ENCODE measurements around the gene VMP1.
A peak's percentile ranks its signal among the peaks of the same experiment; 100 is the strongest.

Gene VMP1

DNA sequence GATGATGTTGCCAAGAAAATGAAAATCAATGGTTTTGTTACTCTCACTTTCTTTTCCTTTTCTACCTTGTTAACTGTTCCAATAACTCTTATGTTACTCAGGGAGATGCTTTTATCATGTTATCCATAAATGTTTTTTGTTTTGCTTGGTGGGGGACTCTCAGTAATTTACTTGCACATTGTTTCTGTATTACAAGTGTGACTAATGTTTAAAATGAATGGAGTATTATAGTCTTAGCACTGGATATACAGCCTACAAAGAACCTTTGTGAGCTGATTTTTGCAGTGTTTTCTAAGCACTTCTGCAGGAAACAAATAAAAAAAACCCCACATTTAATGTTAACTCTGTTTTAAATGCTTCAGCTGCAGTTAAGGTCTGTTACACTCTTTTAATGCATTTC, 12.1 kb downstream of the VMP1 start:
- H3K36me3 ChIP-seq (ENCODE audit: control insufficient read depth in 4 of 4, insufficient read depth in 4 of 4, low read length in 3 of 4), result peaks cover 0 to 5% (median 0%) of the 10 kb centered on the region in 4 experiments
- ChIA-PET POLR2A (no interaction called here), CTCF (interaction anchor here (1.0 to 1.7 kb wide), 2 partner anchors 8 to 140 kb away, joined by 3 to 4 read pairs; no protein-coding TSS in a partner anchor)
- H3K9me3 ChIP-seq (ENCODE audit: control extremely low read depth in 1 of 5, control insufficient read depth in 4 of 5, insufficient read depth in 2 of 5, low read depth in 1 of 5, low read length in 4 of 5), result no peaks in the 10 kb centered on the region
- peaks cover 0 to 8% (median 0%) of the 10 kb centered on the region in 4 experiments for H3K4me1 ChIP-seq (ENCODE audit: control extremely low read depth in 1 of 4, control insufficient read depth in 4 of 4, insufficient read depth in 4 of 4, low read length in 3 of 4)
- no peak overlapping the region for H3K27ac ChIP-seq (ENCODE audit: insufficient read depth in 1 of 2, low read depth in 1 of 2, low read length in 2 of 2, poor library complexity in 1 of 2, severe bottlenecking in 2 of 2)
- H3K4me3 ChIP-seq (ENCODE audit: control insufficient read depth in 1 of 7, extremely low read depth in 1 of 7, insufficient read depth in 4 of 7, low read depth in 2 of 7, low read length in 6 of 7), result no peak overlapping the region
- no peak for DNase-seq
- no peaks in the 10 kb centered on the region for H3K27me3 ChIP-seq (replicated peaks in 2 of 5; ENCODE audit: control insufficient read depth in 4 of 5, insufficient read depth in 5 of 5, low read length in 4 of 5)

DNA sequence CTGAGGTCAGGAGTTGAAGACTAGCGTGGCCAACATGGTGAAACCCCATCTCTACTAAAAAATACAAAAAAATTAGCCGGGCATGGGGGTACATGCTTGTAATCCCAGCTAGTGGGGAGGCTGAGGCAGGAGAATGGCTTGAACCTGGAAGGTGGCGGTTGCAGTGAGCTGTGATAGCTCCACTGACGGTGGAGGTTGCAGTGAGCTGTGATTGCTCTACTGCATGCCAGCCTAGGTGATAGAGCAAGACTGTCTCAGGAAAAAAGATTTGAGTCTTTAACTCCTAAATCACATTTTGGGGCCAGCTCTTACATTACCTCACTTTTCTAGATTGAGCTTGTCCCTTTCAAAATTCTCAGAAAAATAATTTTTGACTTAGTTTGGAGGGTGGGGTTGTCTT, 15.2 kb downstream of the VMP1 start:
- H3K36me3 ChIP-seq (ENCODE audit: control insufficient read depth in 4 of 4, insufficient read depth in 4 of 4, low read length in 3 of 4), result peaks cover 0 to 1% (median 0%) of the 10 kb centered on the region in 4 experiments
- no peaks in the 10 kb centered on the region for H3K27me3 ChIP-seq (replicated peaks in 2 of 5; ENCODE audit: control insufficient read depth in 4 of 5, insufficient read depth in 5 of 5, low read length in 4 of 5)
- H3K27ac ChIP-seq (ENCODE audit: insufficient read depth in 1 of 2, low read depth in 1 of 2, low read length in 2 of 2, poor library complexity in 1 of 2, severe bottlenecking in 2 of 2), result no peak overlapping the region
- 100% methylated on average over 2 of the region's 4 CpGs for WGBS (ENCODE audit: insufficient coverage)
- H3K9me3 ChIP-seq (ENCODE audit: control extremely low read depth in 1 of 5, control insufficient read depth in 4 of 5, insufficient read depth in 2 of 5, low read depth in 1 of 5, low read length in 4 of 5), result no peaks in the 10 kb centered on the region
- peaks cover 0 to 19% (median 6%) of the 10 kb centered on the region in 4 experiments for H3K4me1 ChIP-seq (ENCODE audit: control extremely low read depth in 1 of 4, control insufficient read depth in 4 of 4, insufficient read depth in 4 of 4, low read length in 3 of 4)
- ChIA-PET POLR2A (interaction anchor here (1.5 kb wide), 1 partner anchor 15 kb away, joined by 3 read pairs; the partner anchor contains the start of genes PTRH2 and VMP1), CTCF (interaction anchor here (1.7 kb wide), 1 partner anchor 26 kb away, joined by 4 read pairs; no protein-coding TSS in a partner anchor)
- DNase-seq, result no peak
- H3K4me3 ChIP-seq (ENCODE audit: control insufficient read depth in 1 of 7, extremely low read depth in 1 of 7, insufficient read depth in 4 of 7, low read depth in 2 of 7, low read length in 6 of 7), result no peak overlapping the region

DNA sequence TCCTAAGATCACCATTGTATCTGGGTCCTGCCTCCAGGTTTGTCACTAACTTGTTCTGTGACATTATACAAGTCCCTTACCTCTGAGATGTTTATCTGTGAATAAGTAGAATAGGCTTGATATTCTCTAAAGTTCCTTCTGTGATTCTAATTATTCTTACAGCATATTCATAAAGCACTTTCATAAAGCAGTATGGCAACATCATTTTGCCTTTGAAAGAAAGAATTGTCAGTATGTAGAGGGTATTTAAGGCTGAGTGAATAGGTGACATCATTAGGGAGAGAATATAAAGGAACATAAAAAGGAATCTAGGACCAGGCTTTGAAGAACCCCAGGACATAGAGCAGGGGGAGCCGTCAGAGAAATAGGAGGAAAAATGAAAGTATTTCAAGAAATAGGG, 15.6 kb downstream of the VMP1 start:
- WGBS (ENCODE audit: insufficient coverage), result 80% methylated on average over 1 of the region's 1 CpG
- Histone ChIP-seq H3K36me3 (ENCODE audit: control insufficient read depth in 4 of 4, insufficient read depth in 4 of 4, low read length in 3 of 4) (no peaks in the 10 kb centered on the region), H3K9me3 (ENCODE audit: control extremely low read depth in 1 of 5, control insufficient read depth in 4 of 5, insufficient read depth in 2 of 5, low read depth in 1 of 5, low read length in 4 of 5) (no peaks in the 10 kb centered on the region), H3K27me3 (replicated peaks in 2 of 5; ENCODE audit: control insufficient read depth in 4 of 5, insufficient read depth in 5 of 5, low read length in 4 of 5) (no peaks in the 10 kb centered on the region), H3K4me1 (ENCODE audit: control extremely low read depth in 1 of 4, control insufficient read depth in 4 of 4, insufficient read depth in 4 of 4, low read length in 3 of 4) (peaks cover 0 to 19% (median 6%) of the 10 kb centered on the region in 4 experiments), H3K27ac (ENCODE audit: insufficient read depth in 1 of 2, low read depth in 1 of 2, low read length in 2 of 2, poor library complexity in 1 of 2, severe bottlenecking in 2 of 2) (no peak overlapping the region), H3K4me3 (ENCODE audit: control insufficient read depth in 1 of 7, extremely low read depth in 1 of 7, insufficient read depth in 4 of 7, low read depth in 2 of 7, low read length in 6 of 7) (no peak overlapping the region)
- ChIA-PET CTCF (interaction anchor here (1.7 kb wide), 1 partner anchor 25 kb away, joined by 4 read pairs; no protein-coding TSS in a partner anchor), POLR2A (interaction anchor here (1.5 kb wide), 1 partner anchor 15 kb away, joined by 3 read pairs; the partner anchor contains the start of genes PTRH2 and VMP1)
- no peak for DNase-seq

DNA sequence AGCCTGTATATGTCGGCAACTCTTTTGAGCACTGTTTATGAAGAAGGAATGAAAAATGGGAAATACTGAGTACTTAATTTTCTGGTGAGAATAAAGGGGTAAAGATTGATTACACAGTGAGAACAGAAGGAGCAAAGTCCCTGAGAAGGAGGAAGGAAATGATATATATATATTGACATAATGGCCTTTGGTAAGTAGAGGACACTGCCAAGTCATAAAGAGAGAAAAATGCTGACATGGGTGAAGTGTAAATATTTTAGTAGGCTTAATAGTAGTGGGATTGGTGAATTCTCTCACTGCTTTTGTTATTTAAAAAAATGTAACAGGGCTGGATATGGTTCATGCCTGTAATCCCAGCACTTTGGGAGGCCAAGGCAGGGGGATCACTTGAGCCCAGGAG, 16.2 kb downstream of the VMP1 start:
- H3K4me3 ChIP-seq (ENCODE audit: control insufficient read depth in 1 of 7, extremely low read depth in 1 of 7, insufficient read depth in 4 of 7, low read depth in 2 of 7, low read length in 6 of 7), result no peak overlapping the region
- H3K27me3 ChIP-seq (replicated peaks in 2 of 5; ENCODE audit: control insufficient read depth in 4 of 5, insufficient read depth in 5 of 5, low read length in 4 of 5), result no peaks in the 10 kb centered on the region
- no peaks in the 10 kb centered on the region for H3K36me3 ChIP-seq (ENCODE audit: control insufficient read depth in 4 of 4, insufficient read depth in 4 of 4, low read length in 3 of 4)
- peaks cover 0 to 19% (median 6%) of the 10 kb centered on the region in 4 experiments for H3K4me1 ChIP-seq (ENCODE audit: control extremely low read depth in 1 of 4, control insufficient read depth in 4 of 4, insufficient read depth in 4 of 4, low read length in 3 of 4)
- H3K27ac ChIP-seq (ENCODE audit: insufficient read depth in 1 of 2, low read depth in 1 of 2, low read length in 2 of 2, poor library complexity in 1 of 2, severe bottlenecking in 2 of 2), result no peak overlapping the region
- H3K9me3 ChIP-seq (ENCODE audit: control extremely low read depth in 1 of 5, control insufficient read depth in 4 of 5, insufficient read depth in 2 of 5, low read depth in 1 of 5, low read length in 4 of 5), result no peaks in the 10 kb centered on the region
- POLR2A ChIA-PET, result interaction anchor here (1.5 kb wide), 1 partner anchor 16 kb away, joined by 3 read pairs; the partner anchor contains the start of genes PTRH2 and VMP1
- no peak for DNase-seq
- WGBS (ENCODE audit: insufficient coverage), result 86% methylated on average over 1 of the region's 1 CpG
- CTCF ChIA-PET, result interaction anchor here (2.2 kb wide), 1 partner anchor 10 kb away, joined by 6 read pairs; no protein-coding TSS in a partner anchor

DNA sequence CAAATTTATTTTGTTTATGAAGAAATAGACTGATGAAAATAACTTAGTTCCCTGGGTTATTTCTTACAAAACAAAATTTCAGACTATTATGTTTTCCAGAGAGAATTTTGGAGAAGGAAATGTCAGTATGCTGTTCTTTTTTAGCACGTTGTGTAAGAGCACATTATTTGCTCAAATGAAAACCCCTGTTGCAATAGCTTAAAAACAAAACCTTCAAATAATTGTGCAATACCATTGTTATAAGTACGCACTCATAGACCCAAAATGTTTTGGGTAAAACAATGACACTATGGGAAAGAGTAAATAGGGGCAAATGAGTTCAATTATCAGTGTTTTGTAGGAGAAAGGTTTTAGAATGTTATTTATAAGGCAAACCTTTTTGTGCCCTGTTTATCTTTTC, 18.2 kb downstream of the VMP1 start:
- no peaks in the 10 kb centered on the region for H3K27me3 ChIP-seq (replicated peaks in 2 of 5; ENCODE audit: control insufficient read depth in 4 of 5, insufficient read depth in 5 of 5, low read length in 4 of 5)
- no peaks in the 10 kb centered on the region for H3K9me3 ChIP-seq (ENCODE audit: control extremely low read depth in 1 of 5, control insufficient read depth in 4 of 5, insufficient read depth in 2 of 5, low read depth in 1 of 5, low read length in 4 of 5)
- no peaks in the 10 kb centered on the region for H3K36me3 ChIP-seq (ENCODE audit: control insufficient read depth in 4 of 4, insufficient read depth in 4 of 4, low read length in 3 of 4)
- peak in 2 of 3 donors; percentile 38 to 45 for DNase-seq
- CTCF ChIA-PET, result interaction anchor here (0.6 to 2.2 kb wide), 3 partner anchors 8 to 1780 kb away, joined by 3 to 6 read pairs (median 3); no protein-coding TSS in a partner anchor
- no CpG with 5 or more reads among the region's 2 CpGs for WGBS (ENCODE audit: insufficient coverage)
- H3K4me1 ChIP-seq (ENCODE audit: control extremely low read depth in 1 of 4, control insufficient read depth in 4 of 4, insufficient read depth in 4 of 4, low read length in 3 of 4), result peaks cover 7 to 29% (median 12%) of the 10 kb centered on the region in 4 experiments
- peak overlapping the region in 1 of 2 experiments; percentile 35 for H3K27ac ChIP-seq (ENCODE audit: insufficient read depth in 1 of 2, low read depth in 1 of 2, low read length in 2 of 2, poor library complexity in 1 of 2, severe bottlenecking in 2 of 2)
- no peak overlapping the region for H3K4me3 ChIP-seq (ENCODE audit: control insufficient read depth in 1 of 7, extremely low read depth in 1 of 7, insufficient read depth in 4 of 7, low read depth in 2 of 7, low read length in 6 of 7)
- POLR2A ChIA-PET, result no interaction called here

DNA sequence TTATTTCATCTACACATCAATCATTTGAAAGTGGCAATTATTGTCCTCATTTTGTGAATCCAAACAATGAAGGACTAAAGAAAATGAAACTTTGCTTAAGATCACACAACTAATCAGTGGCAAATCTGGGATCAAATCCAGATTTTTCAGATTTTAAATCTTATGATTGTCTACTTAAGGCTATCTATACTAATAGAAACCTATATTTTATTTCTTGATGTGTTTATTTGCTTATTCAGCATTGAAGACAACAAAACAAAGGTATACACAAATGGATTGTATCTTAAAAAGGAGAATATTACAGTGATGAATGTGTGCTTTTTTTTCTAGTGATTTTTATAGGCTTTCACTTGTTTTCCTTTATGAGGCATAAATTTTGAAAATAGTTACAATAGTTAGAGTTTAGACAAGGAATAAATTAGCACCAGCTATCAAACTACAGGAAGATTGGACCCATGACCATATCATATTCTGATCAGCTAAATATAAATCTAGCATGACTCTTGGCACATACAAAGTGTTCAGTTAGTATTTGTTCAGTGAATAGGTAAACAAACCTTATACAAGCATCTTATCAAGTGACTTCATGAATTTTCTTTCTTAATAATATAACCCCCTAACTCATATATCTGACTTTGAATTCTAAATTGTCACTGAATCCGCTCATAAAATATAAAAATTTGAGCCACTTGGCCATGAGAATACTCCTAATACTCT, 20.5 kb downstream of the VMP1 start:
- Histone ChIP-seq H3K4me1 (ENCODE audit: control extremely low read depth in 1 of 4, control insufficient read depth in 4 of 4, insufficient read depth in 4 of 4, low read length in 3 of 4) (peaks cover 7 to 29% (median 12%) of the 10 kb centered on the region in 4 experiments), H3K4me3 (ENCODE audit: control insufficient read depth in 1 of 7, extremely low read depth in 1 of 7, insufficient read depth in 4 of 7, low read depth in 2 of 7, low read length in 6 of 7) (no peak overlapping the region), H3K27me3 (replicated peaks in 2 of 5; ENCODE audit: control insufficient read depth in 4 of 5, insufficient read depth in 5 of 5, low read length in 4 of 5) (no peaks in the 10 kb centered on the region), H3K27ac (ENCODE audit: insufficient read depth in 1 of 2, low read depth in 1 of 2, low read length in 2 of 2, poor library complexity in 1 of 2, severe bottlenecking in 2 of 2) (peak overlapping the region in 1 of 2 experiments; percentile 26), H3K36me3 (ENCODE audit: control insufficient read depth in 4 of 4, insufficient read depth in 4 of 4, low read length in 3 of 4) (peaks cover 0 to 6% (median 1%) of the 10 kb centered on the region in 4 experiments), H3K9me3 (ENCODE audit: control extremely low read depth in 1 of 5, control insufficient read depth in 4 of 5, insufficient read depth in 2 of 5, low read depth in 1 of 5, low read length in 4 of 5) (no peaks in the 10 kb centered on the region)
- no peak for DNase-seq
- 100% methylated on average over 1 of the region's 1 CpG for WGBS (ENCODE audit: insufficient coverage)
- ChIA-PET CTCF (no interaction called here), POLR2A (interaction anchor here (1.5 kb wide), 1 partner anchor 21 kb away, joined by 4 read pairs; the partner anchor contains the start of genes PTRH2 and VMP1)

DNA sequence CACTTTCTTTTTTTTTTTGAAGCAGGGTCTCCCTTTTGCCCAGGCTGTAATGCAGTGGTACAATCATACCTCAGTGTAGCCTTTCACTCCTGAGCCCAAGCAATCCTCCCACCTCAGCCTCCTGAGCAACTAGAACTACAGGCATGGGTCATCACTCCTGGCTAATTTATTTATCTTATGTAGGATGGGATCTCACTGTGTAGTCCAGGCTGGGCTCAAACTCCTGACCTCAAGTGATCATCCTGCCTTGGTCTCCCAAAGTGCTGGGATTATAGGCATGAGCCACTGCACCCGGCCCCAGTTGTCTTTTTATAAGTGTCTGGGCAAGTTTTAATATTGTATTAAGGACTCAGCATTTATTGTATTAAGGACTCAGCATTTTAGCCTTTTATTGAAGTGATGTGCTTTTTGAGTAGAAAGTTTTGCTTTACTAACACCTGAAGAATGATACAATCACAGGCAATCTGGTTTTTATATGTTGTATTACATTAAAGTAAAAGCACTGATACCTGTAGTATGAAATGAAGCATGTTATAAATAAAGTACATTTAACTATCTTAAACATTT, 22.9 kb downstream of the VMP1 start:
- H3K27ac ChIP-seq (ENCODE audit: insufficient read depth in 1 of 2, low read depth in 1 of 2, low read length in 2 of 2, poor library complexity in 1 of 2, severe bottlenecking in 2 of 2), result peak overlapping the region in 1 of 2 experiments; percentile 68
- peaks cover 4 to 16% (median 12%) of the 10 kb centered on the region in 4 experiments for H3K4me1 ChIP-seq (ENCODE audit: control extremely low read depth in 1 of 4, control insufficient read depth in 4 of 4, insufficient read depth in 4 of 4, low read length in 3 of 4)
- POLR2A ChIA-PET, result no interaction called here
- H3K4me3 ChIP-seq (ENCODE audit: control insufficient read depth in 1 of 7, extremely low read depth in 1 of 7, insufficient read depth in 4 of 7, low read depth in 2 of 7, low read length in 6 of 7), result peak overlapping the region in 1 of 7 experiments; percentile 29
- H3K27me3 ChIP-seq (replicated peaks in 2 of 5; ENCODE audit: control insufficient read depth in 4 of 5, insufficient read depth in 5 of 5, low read length in 4 of 5), result no peaks in the 10 kb centered on the region
- no peaks in the 10 kb centered on the region for H3K9me3 ChIP-seq (ENCODE audit: control extremely low read depth in 1 of 5, control insufficient read depth in 4 of 5, insufficient read depth in 2 of 5, low read depth in 1 of 5, low read length in 4 of 5)
- WGBS (ENCODE audit: insufficient coverage), result 83% methylated on average over 1 of the region's 1 CpG
- CTCF ChIA-PET, result no interaction called here
- peaks cover 0 to 8% (median 5%) of the 10 kb centered on the region in 4 experiments for H3K36me3 ChIP-seq (ENCODE audit: control insufficient read depth in 4 of 4, insufficient read depth in 4 of 4, low read length in 3 of 4)
- DNase-seq, result no peak
